Activated CD4-positive, alpha-beta T cell treated with anti-CD3 and anti-CD28 coated beads for 24 hours (primary cell): ENCODE results near the gene DACT3.
"Not testable (repeated sequence)": the region's sequence is repeated elsewhere in the genome, so short reads cannot be mapped to it uniquely, and the experiment has no call there.

ENCODE experiments used
- DNase-seq, 2 donors: peaks; one replicate each; pipeline ENCODE4 v3.0.0-alpha.2; 2020; ENCODE audit warnings: low read depth in 2 of 2

Gene DACT3

DNA sequence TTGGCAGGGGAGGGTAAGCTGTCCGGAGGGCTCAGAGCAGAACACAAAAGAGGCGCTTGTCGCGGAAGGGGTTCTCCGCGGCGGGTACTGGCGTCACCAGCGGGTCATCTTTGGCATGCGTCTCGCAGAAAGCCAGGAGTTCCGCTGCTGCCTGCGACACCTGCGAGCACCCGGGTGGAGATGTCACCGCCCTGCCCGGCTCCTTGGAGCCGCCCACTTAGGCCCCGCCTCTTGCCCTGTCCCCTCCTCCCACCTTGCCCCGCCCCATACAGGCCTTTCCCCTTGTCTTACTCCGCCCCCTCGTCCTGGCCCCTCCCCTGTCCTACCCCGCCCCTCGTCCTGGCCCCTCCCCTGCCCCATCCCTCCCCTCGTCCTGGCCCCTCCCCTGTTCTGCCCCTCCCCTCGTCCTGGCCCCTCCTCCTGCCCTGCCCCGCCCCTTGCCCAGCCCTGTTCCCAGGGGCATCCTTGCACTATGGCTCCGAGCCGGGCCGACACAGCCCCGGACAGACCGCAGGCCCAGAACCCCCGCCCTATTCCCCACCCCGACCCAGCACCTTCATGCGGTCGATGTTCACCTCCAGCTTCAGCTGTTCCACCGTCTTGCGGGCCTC, 26.8 kb downstream of the DACT3 start:
- DNase-seq = peak; percentile 94 to 95

DNA sequence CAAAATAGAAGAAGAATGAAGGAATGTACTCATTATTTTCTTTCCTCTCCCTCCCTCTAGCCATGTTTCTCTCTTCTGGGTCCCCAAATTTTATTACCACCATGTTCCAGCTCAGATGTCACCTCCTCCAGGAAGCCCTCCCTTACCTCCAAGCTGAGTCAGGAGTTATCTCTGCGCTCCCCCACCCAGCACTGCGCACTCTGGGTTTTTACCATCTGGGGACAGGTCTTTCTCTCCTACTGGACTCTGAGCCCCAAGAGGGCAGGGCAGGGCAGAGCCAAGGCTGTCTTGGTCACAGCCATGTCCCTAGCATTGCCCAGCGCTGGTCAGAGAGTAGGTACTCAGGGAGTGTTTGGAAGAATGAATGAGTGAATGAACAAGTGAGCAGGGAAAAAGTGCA, 27.9 kb downstream of the DACT3 start:
- DNase-seq = no peak

DNA sequence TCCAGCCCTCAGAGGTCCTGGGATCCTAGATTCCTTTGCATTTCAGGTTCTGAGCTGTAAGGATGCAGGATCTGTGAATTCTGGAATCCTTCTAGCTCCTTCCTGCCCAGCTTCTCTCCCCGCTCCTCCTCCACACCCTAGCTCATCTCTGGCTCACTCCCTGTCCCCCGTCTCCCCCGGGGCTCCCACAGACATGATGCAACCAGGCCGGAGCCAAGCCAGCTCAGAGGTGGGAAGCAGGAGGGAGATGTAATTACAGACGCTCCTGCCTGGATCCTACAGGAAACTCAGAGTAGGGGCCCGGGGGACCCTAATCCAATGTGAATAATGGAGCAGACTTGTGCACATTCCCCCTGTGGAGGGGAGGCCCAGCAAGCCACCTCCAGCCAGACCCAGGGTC, 29.5 kb downstream of the DACT3 start:
- DNase-seq = no peak

DNA sequence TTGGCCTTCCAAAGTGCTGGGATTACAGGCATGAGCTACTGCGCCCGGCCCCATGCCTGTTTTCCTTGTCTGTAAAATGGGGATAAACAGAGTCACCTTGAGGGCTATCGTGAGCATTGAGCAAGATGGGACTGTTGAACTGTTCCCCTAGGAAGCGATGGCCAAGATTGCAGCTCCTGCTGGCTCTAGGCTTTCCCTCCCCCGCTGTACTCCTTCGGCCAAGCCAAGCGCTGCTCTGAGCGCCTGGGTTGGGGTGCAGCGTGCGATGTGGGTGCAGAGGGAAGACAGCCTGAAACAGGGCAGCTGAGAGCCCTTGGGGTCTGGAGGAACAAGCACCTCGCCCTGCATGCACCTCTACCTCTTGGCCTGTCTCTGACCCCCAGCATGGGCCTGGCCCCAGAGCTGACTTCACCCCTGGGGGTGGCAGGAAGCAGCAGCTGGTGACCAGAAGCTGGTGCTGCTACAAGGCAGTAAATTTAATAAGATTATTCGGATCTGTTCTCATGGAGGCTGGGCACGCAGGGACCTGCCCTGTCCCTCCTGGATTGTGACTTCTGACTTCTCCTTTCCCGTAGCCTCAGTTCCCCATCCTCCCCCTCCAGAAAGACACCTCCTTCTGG, 30.3 kb downstream of the DACT3 start:
- no peak for DNase-seq

DNA sequence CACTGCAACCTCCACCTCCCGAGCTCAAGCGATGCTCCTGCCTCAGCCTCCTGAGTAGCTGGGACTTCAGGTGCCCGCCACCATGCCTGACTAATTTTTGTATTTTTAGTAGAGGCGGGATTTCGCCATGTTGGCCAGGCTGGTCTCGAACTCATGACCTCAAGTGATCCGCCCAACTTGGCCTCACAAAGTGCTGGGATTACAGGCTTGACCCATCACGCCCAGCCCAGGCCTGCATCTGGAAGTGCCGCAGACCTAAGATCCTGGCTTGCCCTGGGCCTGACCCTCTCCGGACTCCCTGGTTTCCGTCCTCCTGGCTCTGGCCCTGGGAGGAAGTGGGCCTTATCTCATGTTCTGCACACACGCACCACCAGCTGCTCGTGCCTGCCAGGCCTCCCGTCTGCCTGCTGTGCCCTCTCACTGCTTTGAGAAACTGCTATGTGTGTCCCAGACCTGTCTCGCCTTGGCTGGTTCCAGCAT, 31.4 kb downstream of the DACT3 start:
- DNase-seq = no peak

DNA sequence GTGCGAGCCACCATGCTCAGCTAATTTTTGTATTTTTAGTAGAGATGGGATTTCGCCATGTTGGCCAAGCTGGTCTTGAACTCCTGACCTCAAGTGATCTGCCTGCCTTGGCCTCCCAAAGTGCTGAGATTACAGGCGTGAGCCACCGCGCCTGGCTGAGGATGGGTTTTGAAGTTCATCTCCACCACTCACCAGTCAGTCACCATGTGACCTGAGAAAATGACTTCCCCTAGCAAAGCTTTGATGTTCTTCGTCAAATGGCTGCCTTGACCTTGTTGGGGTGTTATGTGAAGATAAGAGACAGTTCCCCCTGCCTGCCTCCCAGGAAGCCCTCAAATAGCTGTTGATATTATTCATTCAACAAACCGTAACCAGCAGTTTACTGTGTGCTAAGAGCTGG, 32.0 kb downstream of the DACT3 start:
- DNase-seq = not testable (repeated sequence)

DNA sequence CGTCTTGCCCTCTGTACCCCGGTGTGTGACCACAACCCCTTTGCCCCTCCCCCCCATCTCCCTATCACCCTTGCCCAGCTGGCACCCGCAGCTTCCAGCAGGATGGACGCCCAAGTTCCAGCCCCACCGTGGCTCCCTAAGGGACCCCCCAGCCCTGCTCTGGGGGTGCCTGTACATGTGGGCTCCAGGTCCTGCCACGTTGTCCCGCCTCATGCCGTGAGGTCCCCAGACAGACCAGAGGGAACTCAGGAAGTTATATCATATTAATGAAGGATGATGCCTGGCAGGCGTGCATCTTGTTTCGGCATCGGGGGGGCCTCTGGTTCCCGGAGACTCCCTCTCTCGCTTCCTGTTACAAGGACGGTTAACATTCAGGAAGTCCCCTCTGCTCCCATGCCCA, 34.5 kb downstream of the DACT3 start:
- no peak for DNase-seq

DNA sequence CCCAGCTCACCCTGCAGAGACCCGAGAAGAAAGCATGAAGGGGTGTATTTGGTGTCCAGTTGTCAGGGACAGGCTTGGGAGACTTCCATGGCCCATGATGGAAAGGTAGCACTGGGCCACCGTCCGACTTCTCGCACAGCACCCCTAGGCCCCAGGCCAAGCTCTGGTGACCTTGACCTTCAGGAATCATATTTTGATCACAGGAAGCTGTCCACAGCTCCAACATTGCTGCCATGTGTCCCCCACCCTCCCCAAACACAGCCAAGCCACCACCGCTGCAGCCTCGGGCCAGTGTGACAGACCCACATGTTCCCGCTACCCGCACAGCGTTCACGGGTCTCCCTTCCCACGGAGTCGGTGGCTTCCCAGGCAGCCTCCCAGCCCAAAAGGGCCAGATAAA, 35.3 kb downstream of the DACT3 start:
- no peak for DNase-seq

DNA sequence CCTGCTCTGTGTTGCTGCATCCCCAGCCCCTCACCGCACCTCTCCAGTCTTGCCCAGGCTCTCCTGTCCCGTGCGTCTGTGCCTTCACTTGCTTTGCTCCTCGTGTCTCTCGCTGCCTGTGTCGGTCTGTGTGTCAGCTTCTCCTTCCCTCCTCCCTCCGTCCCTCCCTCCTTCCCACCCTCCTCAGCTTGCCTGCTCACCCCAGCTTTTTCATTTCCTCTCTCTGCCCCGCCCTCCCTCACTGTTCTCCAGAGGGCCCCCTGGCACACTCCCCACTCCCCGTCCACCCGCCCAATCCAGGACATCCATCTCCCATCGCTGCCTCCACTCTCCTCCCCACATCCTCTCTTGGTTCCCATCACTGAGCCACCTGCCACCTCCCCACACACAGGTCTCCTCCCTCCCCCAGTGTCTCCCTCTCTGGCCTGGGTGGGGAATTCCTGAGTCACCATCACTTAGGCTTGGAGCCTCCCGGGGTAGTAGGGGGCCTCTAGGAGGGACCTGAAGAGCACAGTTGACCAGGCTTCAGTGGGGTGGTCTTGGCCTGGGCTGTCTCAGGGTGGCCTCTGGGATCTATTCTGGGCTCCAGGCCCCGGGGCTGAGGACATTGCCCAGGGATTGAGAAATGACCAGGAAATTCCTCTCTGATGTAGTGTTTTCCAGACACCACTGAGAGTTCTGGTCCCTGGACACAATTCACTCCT, 35.9 kb downstream of the DACT3 start, which contains the start of gene PTGIR:
Gene PTGIR (minus strand): TSS at position 132 of the 704 bp plus-strand sequence. CDS start 864 bp downstream, outside the sequence.
- DNase-seq = no peak

DNA sequence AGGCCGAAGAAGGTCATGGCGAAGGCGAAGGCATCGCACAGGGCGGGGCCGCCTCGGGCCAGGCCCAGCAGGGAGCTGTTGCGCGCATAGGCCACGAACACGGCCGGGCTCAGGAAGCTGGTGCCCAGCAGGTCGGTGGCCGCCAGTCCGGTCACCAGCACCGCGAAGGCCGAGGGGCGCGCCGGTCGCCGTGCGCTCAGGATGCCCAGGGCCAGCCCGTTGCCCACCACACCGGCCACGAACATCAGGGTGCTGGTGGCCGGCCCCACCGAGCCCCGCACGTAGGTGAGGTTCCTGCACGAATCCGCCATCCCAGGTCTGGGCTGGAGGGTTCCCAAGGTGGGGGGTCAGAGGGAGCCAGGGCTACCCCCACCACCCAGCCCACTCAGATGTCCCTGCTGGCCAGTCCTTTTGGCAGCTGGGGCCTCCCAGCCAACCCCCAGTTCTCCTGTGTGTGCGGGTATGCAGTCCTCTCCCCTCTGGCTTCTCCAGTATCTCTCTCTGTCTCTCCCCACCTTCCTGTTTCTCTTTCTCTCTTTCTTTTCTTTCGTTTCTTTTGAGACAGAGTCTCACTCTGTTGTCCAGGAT, 37.0 kb downstream of the DACT3 start:
- DNase-seq = no peak

DNA sequence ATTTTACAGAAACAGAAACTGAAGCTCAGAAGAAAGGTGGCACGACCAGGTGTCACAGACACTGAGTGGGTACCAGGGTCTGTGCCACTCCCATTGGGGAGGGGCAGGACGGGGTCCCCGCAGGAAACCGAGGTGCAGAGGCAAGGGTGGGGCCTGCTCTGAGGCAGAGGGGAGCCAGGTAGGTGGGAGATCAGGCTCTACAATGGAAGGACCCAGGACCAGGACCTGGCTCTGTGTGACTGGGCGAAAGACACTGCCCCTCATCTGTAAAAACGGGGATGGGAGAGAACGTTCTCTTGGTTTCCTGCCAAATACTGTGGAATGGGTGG, 38.9 kb downstream of the DACT3 start:
- DNase-seq = no peak

DNA sequence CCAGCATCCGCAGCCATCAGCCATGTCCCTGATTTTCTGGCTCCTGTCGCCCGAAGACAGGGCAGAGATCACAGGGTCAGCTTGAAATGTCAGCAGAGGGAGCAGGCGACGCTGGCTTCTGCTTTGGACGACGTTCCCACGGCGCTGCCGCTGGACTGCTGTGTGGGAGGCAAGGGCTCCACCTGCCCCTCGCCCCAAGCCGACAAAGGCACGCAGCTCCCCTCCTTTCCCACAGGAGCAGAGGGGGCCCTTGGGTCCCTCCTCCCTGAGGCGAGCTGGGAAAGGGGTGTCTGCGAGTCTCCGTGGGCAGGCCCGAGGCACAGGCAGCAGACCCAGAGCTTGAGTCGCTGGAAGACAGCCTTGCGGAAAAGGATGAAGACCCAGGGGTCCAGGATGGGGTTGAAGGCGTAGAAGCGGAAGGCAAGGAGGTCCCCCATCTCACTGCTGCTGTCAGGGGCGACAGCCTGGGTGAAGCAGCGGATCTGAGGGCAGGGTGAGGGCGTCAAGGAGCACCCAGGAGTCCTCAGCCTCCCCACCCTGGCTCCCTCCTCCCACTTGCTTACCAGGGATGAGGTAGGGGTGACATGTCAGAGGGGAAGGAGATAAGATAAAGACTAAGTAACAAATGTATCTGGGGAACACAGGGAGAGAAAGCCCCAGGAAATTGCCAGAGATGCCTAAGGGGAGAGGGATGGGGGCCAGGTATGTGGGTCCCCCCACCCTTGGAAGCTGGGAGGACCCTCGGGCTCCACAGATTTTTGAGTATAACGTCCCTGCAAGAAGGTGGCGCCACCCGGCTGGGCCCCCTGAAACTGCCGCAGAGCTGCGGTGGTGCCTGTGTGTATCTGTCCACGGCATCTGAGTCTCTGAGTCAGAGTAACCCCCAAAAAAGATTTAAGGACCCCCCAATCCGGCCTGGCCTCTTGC, 39.5 kb downstream of the DACT3 start:
- DNase-seq = no peak

DNA sequence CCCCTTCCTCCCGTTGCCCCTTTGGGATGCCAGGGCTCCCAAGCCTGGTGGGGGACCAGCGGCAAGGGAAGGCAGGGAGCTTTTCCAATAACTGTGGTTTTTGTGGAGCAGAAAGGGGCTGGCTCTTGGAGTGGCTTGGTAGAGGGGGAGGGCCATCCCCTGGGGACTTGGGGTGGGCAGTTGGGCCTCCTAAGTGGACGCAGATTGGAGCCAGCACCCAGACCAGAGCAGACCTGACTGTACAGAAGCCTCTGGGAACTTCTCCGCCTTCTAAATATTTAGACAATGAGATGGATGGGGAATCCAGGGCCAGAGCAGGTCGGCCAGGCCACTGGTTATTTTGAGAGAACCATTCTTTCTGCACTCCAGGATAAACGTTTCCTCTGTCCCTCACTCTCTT, 40.3 kb downstream of the DACT3 start:
- no peak for DNase-seq

DNA sequence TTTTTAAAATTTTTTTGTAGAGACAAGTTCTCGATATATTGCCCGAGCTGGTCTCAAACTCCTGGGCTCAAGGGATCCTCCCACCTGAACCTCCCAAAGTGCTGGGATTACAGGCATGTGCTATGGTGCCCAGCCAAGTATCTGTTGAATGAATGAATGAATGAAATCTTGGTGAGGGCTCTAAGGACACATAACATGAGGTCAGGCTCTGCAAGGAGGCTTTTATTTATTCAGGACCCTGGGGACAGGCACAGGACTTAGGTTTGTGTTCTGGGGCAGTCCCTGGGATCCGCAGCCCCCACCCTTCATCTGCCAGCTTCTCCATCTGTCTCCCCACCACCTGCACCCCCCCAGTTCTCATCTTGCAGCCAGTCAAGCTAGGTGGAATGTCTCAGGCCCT, 40.7 kb downstream of the DACT3 start:
- DNase-seq = no peak

DNA sequence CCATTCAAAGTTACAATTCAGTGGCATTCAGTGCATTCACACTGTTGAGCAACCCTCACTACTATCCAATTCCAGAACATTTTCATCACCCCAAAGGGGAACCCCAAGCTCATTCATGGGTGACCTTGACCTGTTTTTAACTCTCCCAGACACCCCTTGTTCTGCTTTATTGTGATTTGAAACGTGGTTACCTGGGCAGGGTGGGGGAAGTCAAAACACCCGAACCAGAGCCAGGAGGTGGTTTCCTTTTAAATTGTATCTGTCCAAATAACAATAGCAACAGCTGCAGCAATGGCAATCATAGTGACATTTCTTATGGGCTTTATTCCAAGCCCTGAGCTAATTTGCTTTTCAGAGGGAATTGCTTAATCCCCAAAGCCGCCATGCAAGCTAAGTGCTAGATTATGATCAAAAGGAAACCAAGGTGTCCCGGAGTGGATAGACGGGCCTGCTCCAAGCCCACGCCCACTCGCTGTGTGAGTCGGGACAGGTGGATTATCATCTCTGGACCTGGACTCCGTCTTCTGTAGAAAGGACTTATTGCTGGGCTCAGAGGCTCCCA, 42.2 kb downstream of the DACT3 start:
- no peak for DNase-seq

DNA sequence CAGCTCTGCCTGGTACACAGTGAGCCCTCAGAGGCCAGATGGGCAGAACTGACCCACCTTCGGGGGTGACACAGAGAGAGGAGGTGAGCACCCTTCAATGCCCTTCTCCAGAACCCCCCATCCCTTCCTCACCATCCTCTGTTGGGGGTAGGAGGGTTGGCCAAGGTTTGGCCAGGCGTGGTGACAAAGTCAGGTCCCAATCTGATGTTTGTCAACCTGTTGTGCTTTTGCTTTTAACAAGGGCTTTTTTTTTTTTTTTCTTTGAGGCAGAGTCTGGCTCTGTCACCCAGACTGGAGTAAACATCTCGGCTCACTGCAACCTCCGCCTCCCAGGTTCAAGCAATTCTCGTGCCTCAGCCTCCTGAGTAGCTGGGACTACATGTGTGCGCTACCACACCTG, 43.4 kb downstream of the DACT3 start:
- no peak for DNase-seq

DNA sequence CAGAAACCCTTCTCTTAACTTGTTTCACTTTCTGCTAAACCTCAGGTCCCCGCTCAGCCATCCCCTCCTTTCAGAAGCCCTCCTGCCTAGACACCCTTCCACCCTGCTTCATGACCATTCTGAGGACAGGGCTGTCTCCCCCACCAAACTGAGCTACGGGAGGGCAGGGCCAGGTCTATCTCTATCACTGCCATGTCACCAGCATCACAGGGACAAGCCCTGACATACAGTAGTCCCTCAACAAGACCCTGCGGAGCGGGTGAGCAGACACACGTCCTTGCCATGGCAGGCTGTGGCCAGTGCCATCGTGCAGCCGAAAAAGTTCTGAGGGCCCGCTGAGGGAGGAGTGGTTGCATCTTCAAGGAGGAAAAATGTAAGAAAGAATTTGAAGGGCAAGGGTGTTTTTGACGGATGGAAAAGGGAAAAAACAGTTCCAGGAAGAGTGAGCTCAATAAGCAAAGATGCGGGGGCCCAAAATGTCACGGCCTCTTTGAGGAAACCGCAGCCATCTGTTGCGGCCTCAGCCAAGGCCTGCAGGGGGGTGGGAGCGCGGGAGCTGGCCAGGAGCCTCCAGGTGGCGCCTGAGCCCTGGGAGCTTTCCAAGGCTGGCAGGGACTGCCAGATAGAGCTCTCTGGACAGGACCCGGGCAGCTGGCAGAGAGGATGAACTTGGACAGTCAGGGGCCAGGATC, 44.2 kb downstream of the DACT3 start:
- DNase-seq = peak in 1 of 2 donors; percentile 54

DNA sequence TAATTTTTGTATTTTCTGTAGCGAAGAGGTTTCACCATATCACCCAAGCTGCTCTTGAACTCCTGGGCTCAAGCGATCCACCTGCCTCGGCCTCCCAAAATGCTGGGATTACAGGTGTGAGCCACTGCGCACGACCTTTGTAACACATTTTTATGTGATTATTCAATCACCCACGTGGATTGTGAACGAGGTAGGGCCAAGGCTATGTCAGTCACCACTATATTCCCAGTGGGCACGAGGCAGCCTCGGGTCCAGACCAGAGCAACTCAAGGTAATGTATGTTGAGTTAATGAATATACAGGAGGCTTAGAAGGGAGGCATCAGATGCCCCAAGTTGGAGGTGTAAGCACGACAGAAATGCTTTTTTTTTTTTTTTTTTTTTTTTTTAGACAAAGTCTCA, 45.0 kb downstream of the DACT3 start:
- no peak for DNase-seq

DNA sequence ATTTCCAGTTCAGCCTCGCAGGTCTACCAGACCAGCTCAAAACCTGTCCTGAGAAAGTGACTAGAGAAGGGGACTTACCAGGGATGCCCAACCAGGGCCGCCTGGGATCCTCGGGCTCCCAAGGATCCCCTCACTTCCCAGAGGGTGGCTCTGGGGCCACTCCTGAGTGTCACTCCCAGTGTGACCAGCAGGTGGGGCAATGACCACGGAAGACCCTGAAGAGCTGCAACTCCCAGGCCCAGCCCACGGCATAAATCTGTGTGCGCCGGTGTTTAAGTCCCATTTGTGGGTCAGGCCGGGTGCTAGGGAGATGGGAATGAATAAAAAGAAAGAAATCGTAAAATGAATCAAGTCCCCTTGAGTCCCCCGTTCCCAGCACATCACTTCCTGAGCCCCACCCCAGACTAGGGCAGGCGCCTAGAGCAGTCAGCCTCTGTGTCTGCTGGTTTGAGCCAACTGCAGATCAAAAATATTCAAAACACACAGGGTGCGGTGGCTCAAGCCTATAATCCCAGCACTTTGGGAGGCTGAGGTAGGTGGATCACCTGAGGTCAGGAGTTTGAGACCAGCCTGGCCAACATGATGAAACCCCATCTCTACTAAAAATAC, 46.8 kb downstream of the DACT3 start:
- DNase-seq = peak; percentile 82 to 85

DNA sequence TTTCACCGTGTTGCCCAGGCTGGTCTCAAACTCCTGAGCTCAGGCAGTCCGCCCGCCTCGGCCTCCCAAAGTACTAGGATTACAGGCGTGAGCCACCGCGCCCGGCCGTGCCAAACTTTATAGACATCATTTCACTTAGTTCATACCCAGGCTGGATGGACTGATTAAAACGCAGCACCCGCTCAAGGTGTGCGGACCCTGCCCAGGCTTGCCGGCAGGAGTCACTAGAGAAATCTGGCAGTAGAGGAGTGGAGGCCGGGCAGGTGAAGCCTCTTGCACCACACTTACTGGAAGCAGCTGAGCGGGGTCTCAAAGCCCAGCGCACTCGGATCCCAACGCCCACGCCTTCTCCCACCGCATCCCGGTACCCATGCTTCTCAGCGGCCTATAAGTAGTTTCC, 47.5 kb downstream of the DACT3 start:
- no peak for DNase-seq
